Gastrocnemius medialis (tissue), 4 donors: ENCODE data around the gene TLCD2. TPM values are rescaled to one million over a fixed set of nuclear protein-coding genes. Genes with fewer than 3 reads are reported as not detected.
A peak's percentile ranks its signal among the peaks of the same experiment; 100 is the strongest.
"Not testable (repeated sequence)": the region's sequence is repeated elsewhere in the genome, so short reads cannot be mapped to it uniquely, and the experiment has no call there.

Source experiments
- ATAC-seq, 2 donors: fragments of 150-250 bp; one replicate each; pipeline ENCODE4 v1.9.1; 2016
- DNase-seq, 2 donors: peaks; one replicate each; pipeline ENCODE4 v3.0.0-alpha.2; 2019
- H3K27ac ChIP-seq, 4 donors: fragments of 200-600 bp; sonication (generic); 1 replicate in 1 of 4; 2 replicates in 3 of 4; pipeline ENCODE4 v1.5.1; 2016 to 2018; ENCODE audit warnings: mild to moderate bottlenecking in 2 of 4, moderate library complexity in 1 of 4
- H3K27me3 ChIP-seq, 3 donors: fragments of 200-600 bp; sonication (generic) in 2 of 3; 1 replicate in 1 of 3; 2 replicates in 2 of 3; pipeline versions ENCODE4 v1.5.1 to v1.6.0; 2016 to 2019; ENCODE audit warnings: mild to moderate bottlenecking in 1 of 3, moderate library complexity in 1 of 3
- H3K36me3 ChIP-seq, 2 donors: fragments of 200-600 bp; sonication (generic) in 1 of 2; one replicate each; pipeline ENCODE4 v1.5.1; 2017 to 2018
- H3K4me1 ChIP-seq, 2 donors: fragments of 200-600 bp; sonication (generic) in 1 of 2; one replicate each; pipeline ENCODE4 v1.5.1; 2016 to 2017; ENCODE audit warnings: mild to moderate bottlenecking in 2 of 2
- H3K4me3 ChIP-seq, 4 donors: fragments of 200-600 bp; sonication (generic) in 3 of 4; 1 replicate in 1 of 4; 2 replicates in 3 of 4; pipeline ENCODE4 v1.5.1; 2016 to 2019; ENCODE audit warnings: mild to moderate bottlenecking in 2 of 4
- H3K9me3 ChIP-seq, 3 donors: fragments of 200-600 bp; sonication (generic) in 2 of 3; 1 replicate in 1 of 3; 2 replicates in 2 of 3; pipeline ENCODE4 v1.5.1; 2016 to 2019
- POLR2A ChIP-seq, 2 donors: fragments of 450-650 bp; IDR thresholded peaks; one replicate each; pipeline ENCODE4 v1.6.1; 2017; ENCODE audit warnings: antibody characterized with exemption in 2 of 2, mild to moderate bottlenecking in 2 of 2, moderate library complexity in 2 of 2
- in situ Hi-C, 4 donors: fragments of 200-750 bp; cut with MboI; loops; one replicate each; pipeline versions ENCODE4 v1.15.0 to v1.8.0; 2017; ENCODE audit warnings: low sequenced_read_pairs in 4 of 4
- intact Hi-C: fragments of 100-400 bp; cut with DNase I; formaldehyde crosslinking; loops from one replicate; pipeline ENCODE4 v1.15.1; 2023; ENCODE audit warnings: low total_unique reads
- total RNA-seq, 4 donors: library from RNA; depleted of rRNA; stranded (reverse); fragments of >200 nt; gene quantifications; one replicate each; pipeline versions ENCODE4 v1.1.0 to v1.2.3, GENCODE V29; 2016
- TF ChIP-seq, protein P1 (sequence below), 5 experiments: fragments of 450-650 bp in 3 of 5; fragments of 200-600 bp in 2 of 5; sonication (generic) in 2 of 5; IDR thresholded peaks in 4 of 5; conservative IDR thresholded peaks in 1 of 5; 1 replicate in 4 of 5; 2 replicates in 1 of 5; pipeline ENCODE4 v1.5.1; 2016 to 2019; ENCODE audit warnings: antibody characterized with exemption in 5 of 5, mild to moderate bottlenecking in 3 of 5, moderate library complexity in 3 of 5

Gene TLCD2
- total RNA-seq, 4 donors from 2014 or later, result 0.66 to 0.95 (median 0.85) TPM

DNA sequence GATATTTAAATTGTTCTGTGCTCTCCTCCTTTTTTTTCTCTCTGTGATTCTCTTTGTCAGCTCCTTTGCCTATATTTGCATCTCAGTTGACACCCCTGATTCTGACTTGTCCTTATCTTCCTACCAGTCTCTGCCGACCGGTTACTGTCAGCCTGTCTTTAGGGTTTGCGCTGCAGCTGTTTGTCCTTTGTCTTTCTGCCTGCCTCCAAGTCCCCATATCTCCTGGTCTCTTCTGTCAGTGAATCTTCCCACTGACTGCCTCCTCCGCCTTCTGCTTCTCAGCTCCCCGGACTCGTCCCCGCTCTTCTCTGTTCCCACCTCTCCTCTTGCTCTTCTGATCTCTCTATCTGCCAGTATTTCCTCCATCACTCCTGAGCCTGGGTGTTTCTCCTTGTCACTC is 5.2 kb downstream of the TLCD2 start:
- Histone ChIP-seq H3K27ac (no peak overlapping the region), H3K36me3 (no peaks in the 10 kb centered on the region), H3K4me3 (no peak overlapping the region), H3K9me3 (no peaks in the 10 kb centered on the region), H3K4me1 (peaks cover 0 to 7% of the 10 kb centered on the region in 2 donors), H3K27me3 (no peaks in the 10 kb centered on the region)
- intact Hi-C loops (no loop called here), in situ Hi-C loops (no loop called here)
- no peak for DNase-seq
- no peak for TF ChIP-seq POLR2A (IDR thresholded peaks at IDR 0.05)
- TF ChIP-seq, protein P1, sequence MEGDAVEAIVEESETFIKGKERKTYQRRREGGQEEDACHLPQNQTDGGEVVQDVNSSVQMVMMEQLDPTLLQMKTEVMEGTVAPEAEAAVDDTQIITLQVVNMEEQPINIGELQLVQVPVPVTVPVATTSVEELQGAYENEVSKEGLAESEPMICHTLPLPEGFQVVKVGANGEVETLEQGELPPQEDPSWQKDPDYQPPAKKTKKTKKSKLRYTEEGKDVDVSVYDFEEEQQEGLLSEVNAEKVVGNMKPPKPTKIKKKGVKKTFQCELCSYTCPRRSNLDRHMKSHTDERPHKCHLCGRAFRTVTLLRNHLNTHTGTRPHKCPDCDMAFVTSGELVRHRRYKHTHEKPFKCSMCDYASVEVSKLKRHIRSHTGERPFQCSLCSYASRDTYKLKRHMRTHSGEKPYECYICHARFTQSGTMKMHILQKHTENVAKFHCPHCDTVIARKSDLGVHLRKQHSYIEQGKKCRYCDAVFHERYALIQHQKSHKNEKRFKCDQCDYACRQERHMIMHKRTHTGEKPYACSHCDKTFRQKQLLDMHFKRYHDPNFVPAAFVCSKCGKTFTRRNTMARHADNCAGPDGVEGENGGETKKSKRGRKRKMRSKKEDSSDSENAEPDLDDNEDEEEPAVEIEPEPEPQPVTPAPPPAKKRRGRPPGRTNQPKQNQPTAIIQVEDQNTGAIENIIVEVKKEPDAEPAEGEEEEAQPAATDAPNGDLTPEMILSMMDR (IDR thresholded peaks at IDR 0.05 in 4 of 5, conservative IDR thresholded peaks at IDR 0.05 in 1 of 5), result no peak
- ATAC-seq, result no peak

DNA sequence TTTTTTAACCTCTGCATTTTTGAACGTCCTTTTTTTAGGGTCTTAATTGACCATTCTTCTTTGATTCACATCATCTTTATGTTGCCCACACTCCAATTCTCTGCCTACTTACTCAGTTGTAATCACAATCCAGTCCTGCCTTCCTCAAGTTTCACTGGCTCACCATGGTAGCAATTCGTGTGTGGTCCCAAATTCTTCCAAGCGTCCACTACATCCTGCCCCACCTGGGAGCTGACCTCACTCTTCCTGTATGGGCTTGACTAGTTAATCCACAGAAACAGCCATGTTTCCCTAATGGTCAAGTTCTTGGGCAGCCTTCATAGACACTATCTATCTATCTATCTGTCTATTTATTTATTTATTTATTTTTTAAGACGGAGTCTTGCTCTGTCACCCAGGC is 7.1 kb downstream of the TLCD2 start:
- intact Hi-C loops, result no loop called here
- in situ Hi-C loops, result no loop called here
- H3K36me3 ChIP-seq, result no peaks in the 10 kb centered on the region
- H3K27me3 ChIP-seq, result no peaks in the 10 kb centered on the region
- no peaks in the 10 kb centered on the region for H3K4me1 ChIP-seq
- no peak overlapping the region for H3K4me3 ChIP-seq
- ATAC-seq, result no peak
- H3K27ac ChIP-seq, result no peak overlapping the region
- TF ChIP-seq, protein P1 (IDR thresholded peaks at IDR 0.05 in 4 of 5, conservative IDR thresholded peaks at IDR 0.05 in 1 of 5), result no peak
- TF ChIP-seq POLR2A (IDR thresholded peaks at IDR 0.05), result no peak
- no peaks in the 10 kb centered on the region for H3K9me3 ChIP-seq
- DNase-seq, result no peak

DNA sequence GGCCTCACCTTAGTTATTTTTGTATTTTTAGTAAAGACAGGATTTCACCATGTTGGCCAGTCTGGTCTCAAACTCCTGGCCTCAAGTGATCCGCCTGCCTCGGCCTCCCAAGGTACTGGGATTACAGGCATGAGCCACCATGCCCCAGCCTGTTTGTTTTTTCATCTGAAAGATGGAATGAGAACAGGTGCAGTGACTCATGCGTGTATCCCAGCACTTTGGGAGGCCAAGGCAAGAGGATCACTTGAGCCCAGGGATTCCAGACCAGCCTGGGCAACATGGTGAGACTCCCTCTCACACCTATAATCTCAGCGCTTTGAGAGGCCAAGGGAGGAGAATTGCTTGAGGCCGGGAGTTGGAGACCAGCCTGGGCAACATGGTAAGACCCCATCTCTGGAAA is 10.3 kb downstream of the TLCD2 start:
- H3K36me3 ChIP-seq, ATAC-seq, DNase-seq, H3K4me1 ChIP-seq, H3K27ac ChIP-seq, H3K9me3 ChIP-seq, intact Hi-C loops, H3K4me3 ChIP-seq, H3K27me3 ChIP-seq: not testable (repeated sequence)
- in situ Hi-C loops, result loop anchor here in 1 of 4 donors (25.0 kb wide), 1 partner anchor 337 kb away; the partner anchor contains the start of genes DPH1, OVCA2 and RTN4RL1

DNA sequence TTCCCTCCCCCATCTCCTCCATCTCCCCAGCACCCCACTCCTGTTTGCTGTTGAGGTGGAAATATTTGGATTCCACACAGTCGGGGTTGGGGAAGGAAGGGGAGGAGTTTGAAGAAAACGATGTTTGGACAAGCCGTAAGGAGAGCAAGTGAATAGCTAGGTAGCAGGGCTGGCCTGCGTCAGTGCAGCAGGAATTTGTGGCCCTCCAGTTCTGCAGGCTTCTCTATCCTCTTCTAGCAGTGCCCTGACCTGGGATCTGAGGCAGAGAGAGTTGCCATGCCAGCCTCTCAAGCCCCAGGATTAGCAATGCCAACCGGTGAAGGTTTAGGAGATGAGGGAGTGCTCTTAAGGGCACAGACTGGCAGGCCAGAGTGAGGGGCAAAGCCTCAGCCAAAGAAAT is 12.5 kb downstream of the TLCD2 start:
- TF ChIP-seq POLR2A (IDR thresholded peaks at IDR 0.05), result no peak
- TF ChIP-seq, protein P1 (IDR thresholded peaks at IDR 0.05 in 4 of 5, conservative IDR thresholded peaks at IDR 0.05 in 1 of 5), result no peak
- ATAC-seq, result no peak
- no peak for DNase-seq
- Histone ChIP-seq H3K4me3 (no peak overlapping the region), H3K36me3 (no peaks in the 10 kb centered on the region), H3K27me3 (no peaks in the 10 kb centered on the region), H3K4me1 (no peaks in the 10 kb centered on the region), H3K9me3 (no peaks in the 10 kb centered on the region), H3K27ac (peak overlapping the region in 2 of 4 donors; percentile 16 to 42)
- in situ Hi-C loops, result loop anchor here in 1 of 4 donors (25.0 kb wide), 1 partner anchor 340 kb away; the partner anchor contains the start of genes DPH1, OVCA2 and RTN4RL1
- intact Hi-C loops, result no loop called here

DNA sequence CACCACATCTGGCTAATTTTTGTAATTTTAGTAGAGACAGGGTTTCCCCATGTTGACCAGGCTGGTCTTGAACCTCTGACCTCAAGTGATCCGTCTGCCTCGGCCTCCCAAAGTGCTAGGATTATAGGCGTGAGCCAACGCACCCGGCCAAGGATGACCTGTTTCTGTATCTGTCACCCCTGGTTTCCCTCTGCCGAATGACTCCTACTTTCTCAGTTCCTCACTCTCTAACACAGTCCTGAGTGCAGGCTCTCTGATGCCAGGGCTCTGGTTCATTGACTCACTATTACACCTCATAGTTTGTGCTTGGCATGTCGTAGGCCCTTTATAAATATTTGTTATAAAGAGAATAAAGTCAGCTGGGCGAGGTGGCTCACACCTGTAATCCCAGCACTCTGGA is 14.8 kb downstream of the TLCD2 start:
- Histone ChIP-seq H3K36me3 (no peaks in the 10 kb centered on the region), H3K4me1 (no peaks in the 10 kb centered on the region), H3K9me3 (no peaks in the 10 kb centered on the region), H3K27me3 (no peaks in the 10 kb centered on the region), H3K4me3 (no peak overlapping the region), H3K27ac (no peak overlapping the region)
- intact Hi-C loops (no loop called here), in situ Hi-C loops (loop anchor here in 1 of 4 donors (25.0 kb wide), 1 partner anchor 342 kb away; the partner anchor contains the start of genes DPH1, OVCA2 and RTN4RL1)
- DNase-seq, result no peak
- ATAC-seq, result no peak
- TF ChIP-seq, protein P1 (IDR thresholded peaks at IDR 0.05 in 4 of 5, conservative IDR thresholded peaks at IDR 0.05 in 1 of 5), result no peak
- no peak for TF ChIP-seq POLR2A (IDR thresholded peaks at IDR 0.05)
